ENCODE results near the gene MFSD8. TPM values are rescaled to one million over a fixed set of nuclear protein-coding genes. Genes with fewer than 3 reads are reported as not detected.

MFSD8 gene
- total and polyA plus RNA-seq, 2 of the 8 experiments (the other 6 are each of a cell fraction or from before 2014, with no cell fraction given): 9.2 to 15.8 TPM

- no peak overlapping the region for H3K56ac ChIP-seq (replicated peaks; ENCODE audit: insufficient read length, low read depth, low read length)
- no peak overlapping the region for H3K9ac ChIP-seq (replicated peaks in 1 of 4; ENCODE audit: extremely low read depth in 1 of 4, low read depth in 3 of 4, low read length in 3 of 4)
- no peak overlapping the region for H3K4me3 ChIP-seq (ENCODE audit: extremely low read depth in 1 of 4, insufficient read depth in 2 of 4, low read depth in 3 of 4, low read length in 4 of 4)
- peaks cover 0 to 1% of the 10 kb centered on the region in 2 experiments for H4K20me1 ChIP-seq (replicated peaks in 1 of 2; ENCODE audit: control insufficient read depth in 1 of 2, insufficient read depth in 2 of 2, low read length in 2 of 2)
- no peaks in the 10 kb centered on the region for H3K27me3 ChIP-seq (replicated peaks in 1 of 4; ENCODE audit: control insufficient read depth in 3 of 4, extremely low read depth in 1 of 4, insufficient read depth in 3 of 4, low read length in 3 of 4)
- no peak overlapping the region for H2AK5ac ChIP-seq (ENCODE audit: low read depth, low read length)
- ChIA-PET CTCF (ENCODE audit: partially characterized antibody) (interaction anchor here (3.4 kb wide), 1 partner anchor 163 kb away, joined by 11 read pairs; no protein-coding TSS in a partner anchor), POLR2A (ENCODE audit: partially characterized antibody) (interaction anchor here (0.8 to 1.3 kb wide), 2 partner anchors 11 to 56 kb away, joined by 3 read pairs; no protein-coding TSS in a partner anchor)
- DNase-seq (ENCODE audit: low read depth in 1 of 2, low spot score in 2 of 2) (no peak), FAIRE-seq (no peak)
- H2BK120ac ChIP-seq (replicated peaks; ENCODE audit: low read depth, low read length): no peak overlapping the region
- H3K79me1 ChIP-seq (ENCODE audit: low read depth, low read length): no peaks in the 10 kb centered on the region
- no peak overlapping the region for H2BK15ac ChIP-seq (ENCODE audit: low read length)
- no peaks in the 10 kb centered on the region for H3K9me3 ChIP-seq (ENCODE audit: insufficient read depth in 2 of 2, low read depth in 1 of 2, low read length in 1 of 2)
- H3K36me3 ChIP-seq (ENCODE audit: control insufficient read depth in 2 of 4, insufficient read depth in 4 of 4, low read length in 3 of 4): peaks cover 19 to 94% (median 55%) of the 10 kb centered on the region in 4 experiments
- H3K18ac ChIP-seq (ENCODE audit: extremely low read depth, low read length): no peak overlapping the region
- no peak overlapping the region for H4K91ac ChIP-seq (replicated peaks; ENCODE audit: insufficient read length, low read length)
- no peaks in the 10 kb centered on the region for H3K23me2 ChIP-seq (ENCODE audit: low read depth, low read length)
- no peak overlapping the region for H3K14ac ChIP-seq (ENCODE audit: insufficient read length)
- H2BK20ac ChIP-seq (ENCODE audit: low read length): no peak overlapping the region
- H3K4me2 ChIP-seq (ENCODE audit: insufficient read depth in 1 of 2, low read depth in 2 of 2, low read length in 2 of 2): no peak overlapping the region
- WGBS, 2 experiments (ENCODE audit: extremely low coverage in 1 of 2, insufficient coverage in 1 of 2, insufficient read length in 1 of 2, insufficient replicate concordance in 2 of 2, low coverage in 1 of 2, low lambda C conversion rate in 2 of 2, missing lambda C conversion rate in 1 of 2): 78% methylated on average over 1 of the region's 1 CpG; no CpG with 5 or more reads in 1 of the 2 experiments
- H4K5ac ChIP-seq (ENCODE audit: insufficient read length, low read depth, low read length): no peak overlapping the region
- H3K4me1 ChIP-seq (replicated peaks in 1 of 4; ENCODE audit: control insufficient read depth in 3 of 4, insufficient read depth in 4 of 4, low read length in 3 of 4): no peaks in the 10 kb centered on the region
- TF ChIP-seq JUND (IDR thresholded peaks at IDR 0.05; ENCODE audit: low read length) (no peak), TBP (IDR thresholded peaks at IDR 0.05; ENCODE audit: low read depth, low read length) (no peak), GABPA (IDR thresholded peaks at IDR 0.05; ENCODE audit: borderline replicate concordance, insufficient read depth, low read length) (no peak)
- no peak overlapping the region for H3K27ac ChIP-seq (ENCODE audit: low read depth, low read length)
- no peak overlapping the region for H2BK5ac ChIP-seq (ENCODE audit: low read depth, low read length)
- H3K23ac ChIP-seq (ENCODE audit: insufficient read length): no peak overlapping the region
- H4K8ac ChIP-seq (ENCODE audit: extremely low read depth, insufficient read depth, low read length): no peak overlapping the region
- H3K4ac ChIP-seq (replicated peaks; ENCODE audit: insufficient read length, low read depth, low read length): no peak overlapping the region
- 0 out of 4 replicates have a peak, but pooled peaks cover 0 to 5% of the 10 kb centered on the region in 2 experiments for H3K79me2 ChIP-seq (ENCODE audit: control insufficient read depth in 1 of 2, insufficient read depth in 2 of 2, low read length in 2 of 2)
- H2AFZ ChIP-seq (ENCODE audit: low read length): no peak overlapping the region
- no peak overlapping the region for H2BK12ac ChIP-seq (ENCODE audit: low read depth, low read length)
These were observed 76.4 kb downstream of the MFSD8 start for GRCh38 chr4:127888559-127888958.

All from H1 (cell line).